ENCODE measurements around the gene DDI2.

The DDI2 gene

DNA sequence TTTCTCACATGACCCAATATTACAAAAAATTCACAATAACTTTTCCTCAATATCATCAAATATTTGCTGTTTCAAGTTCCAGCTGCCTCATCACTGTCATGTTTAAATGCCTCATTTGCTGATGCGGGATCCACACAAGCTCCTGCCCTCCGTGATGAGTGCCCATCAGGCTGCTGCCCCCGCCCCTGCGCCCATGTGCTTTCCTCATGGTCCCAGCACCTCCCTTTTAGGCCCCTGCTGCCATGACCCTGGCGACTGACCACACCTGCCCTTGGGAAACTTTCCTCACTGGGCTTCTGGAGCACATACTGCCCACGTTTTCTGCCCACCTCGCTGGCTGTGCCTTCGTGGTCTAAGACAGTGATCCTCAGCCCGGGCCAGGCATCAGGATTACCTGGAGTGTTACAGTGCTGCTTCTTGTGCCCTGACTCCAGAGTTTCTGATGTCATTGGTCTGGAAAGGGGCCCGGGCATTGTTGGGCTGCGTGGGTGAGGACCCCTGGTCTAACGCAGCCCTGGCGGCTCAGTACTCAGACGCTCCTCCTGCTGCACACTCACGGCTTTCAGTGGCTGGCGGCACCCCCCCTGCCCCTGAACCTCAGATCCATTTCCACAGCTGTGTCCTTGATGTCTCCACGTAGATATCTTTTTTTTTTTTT, 87.4 kb downstream of the DDI2 start:
- DNase-seq, result no peak

DNA sequence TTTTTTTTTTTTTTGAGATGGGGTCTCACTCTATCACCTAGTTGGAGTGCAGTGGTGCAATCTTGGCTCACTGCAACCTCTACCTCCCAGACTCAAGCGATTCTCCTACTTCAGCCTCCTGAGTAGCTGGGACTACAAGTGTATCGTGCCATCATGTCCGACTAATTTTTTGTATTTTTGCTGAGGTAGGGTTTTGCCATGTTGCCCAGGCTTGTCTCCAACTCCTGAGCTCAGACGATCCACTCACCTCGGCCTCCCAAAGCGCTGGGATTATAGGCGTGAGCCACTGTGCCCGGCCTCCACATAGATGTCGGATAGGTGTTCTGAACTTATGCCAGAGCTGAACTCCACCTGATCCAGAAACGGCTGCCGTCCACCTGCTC, 87.9 kb downstream of the DDI2 start:
- no peak for DNase-seq

DNA sequence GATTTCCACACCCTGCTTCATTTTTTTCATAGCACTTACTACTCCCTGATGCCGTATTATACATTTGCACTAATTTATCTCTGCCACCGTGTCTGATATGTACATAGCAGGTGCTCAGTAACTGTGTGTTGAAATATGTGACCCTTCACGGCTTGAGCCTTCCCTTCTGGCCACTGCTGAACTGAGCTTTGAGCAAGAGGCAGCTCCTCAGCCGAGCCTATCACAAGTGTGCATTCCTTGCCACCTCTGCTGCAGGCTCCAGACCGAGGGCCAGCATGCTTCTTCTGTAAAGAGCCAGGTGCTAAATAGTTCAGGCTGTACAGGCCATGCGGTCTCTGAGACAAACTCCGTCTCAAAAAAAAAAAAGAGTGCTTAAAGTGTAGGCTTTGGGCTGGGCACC, 89.5 kb downstream of the DDI2 start:
- DNase-seq, result no peak

DNA sequence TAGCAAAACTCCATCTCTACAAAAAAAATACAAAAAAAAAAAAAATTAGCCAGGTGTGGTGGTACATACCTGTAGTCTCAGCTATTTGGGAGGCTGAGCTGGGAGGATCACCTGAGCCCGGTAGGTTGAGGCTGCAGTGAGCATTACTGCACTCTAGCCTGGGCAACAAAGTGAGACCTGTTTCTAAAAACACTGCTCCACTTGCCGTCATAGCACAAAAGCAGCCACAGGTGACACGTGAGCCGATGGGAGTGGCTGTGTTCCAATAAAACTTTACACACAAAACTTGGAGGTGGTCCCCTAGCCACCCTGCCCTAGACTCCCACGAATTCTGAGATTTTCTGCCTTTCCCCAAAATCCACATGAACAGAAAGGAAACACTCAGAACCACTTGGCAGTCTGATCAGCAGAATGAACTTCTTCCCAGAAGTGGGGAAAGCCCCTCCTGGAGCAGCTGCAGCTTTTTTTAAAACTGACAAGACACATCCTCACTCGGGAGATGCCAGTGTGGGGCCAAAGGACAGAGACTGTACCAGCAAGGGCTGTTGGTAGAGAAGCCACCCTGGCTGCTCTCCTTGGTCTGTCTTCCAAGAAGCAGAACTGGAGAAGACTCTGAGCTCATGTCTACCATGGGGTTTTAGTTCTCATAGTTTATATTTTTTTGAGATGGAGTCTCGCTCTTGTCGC, 90.1 kb downstream of the DDI2 start:
- DNase-seq, result no peak

DNA sequence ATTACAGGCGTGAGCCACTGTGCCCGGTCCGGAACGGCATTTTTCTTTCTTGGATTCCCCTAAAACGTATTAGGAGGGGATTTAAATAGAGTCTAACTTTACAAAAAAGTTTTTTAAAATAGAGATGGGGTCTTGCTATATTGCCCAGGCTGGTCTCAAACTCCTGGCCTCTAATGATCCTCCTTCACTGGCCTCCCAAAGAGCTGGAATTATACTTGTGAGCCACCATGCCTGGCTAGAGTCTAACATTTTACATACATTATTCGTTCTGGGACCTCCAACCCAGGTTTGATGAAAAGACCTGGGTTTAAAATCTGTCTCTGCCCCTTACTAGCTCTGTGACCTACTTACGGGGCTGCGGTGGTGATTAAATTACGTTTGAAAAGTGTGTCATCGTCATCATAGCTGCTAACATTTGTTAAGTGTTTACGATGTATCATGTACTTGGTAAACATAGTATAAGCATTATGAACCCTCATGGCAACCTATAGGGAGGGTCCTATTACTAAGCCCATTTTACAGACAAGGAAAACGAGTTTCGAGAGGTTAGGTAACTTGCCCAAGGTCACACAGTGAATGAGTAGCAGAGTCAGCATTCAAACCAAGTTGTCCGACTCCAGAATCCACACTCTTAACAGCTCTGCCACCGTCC, 91.4 kb downstream of the DDI2 start:
- DNase-seq, result no peak

DNA sequence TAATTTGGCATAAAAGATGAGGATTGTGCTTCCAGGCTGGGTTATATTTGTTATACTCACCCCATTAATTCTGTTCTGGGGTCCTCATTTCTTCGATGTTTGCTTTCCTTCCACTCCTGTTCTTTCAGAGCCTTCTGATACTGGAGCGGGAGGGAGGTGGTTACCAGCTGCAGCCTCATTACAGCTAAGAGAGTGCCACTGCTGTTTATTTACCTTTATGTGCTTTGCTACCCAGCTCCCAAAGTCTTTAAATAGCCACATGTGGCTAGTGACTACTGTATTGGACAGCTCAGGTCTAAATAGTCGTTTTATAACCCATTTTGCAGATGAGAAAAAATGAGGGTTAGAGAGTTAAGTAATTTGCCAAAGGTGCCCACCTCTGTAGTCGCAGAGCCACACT, 92.0 kb downstream of the DDI2 start:
- DNase-seq, result no peak

DNA sequence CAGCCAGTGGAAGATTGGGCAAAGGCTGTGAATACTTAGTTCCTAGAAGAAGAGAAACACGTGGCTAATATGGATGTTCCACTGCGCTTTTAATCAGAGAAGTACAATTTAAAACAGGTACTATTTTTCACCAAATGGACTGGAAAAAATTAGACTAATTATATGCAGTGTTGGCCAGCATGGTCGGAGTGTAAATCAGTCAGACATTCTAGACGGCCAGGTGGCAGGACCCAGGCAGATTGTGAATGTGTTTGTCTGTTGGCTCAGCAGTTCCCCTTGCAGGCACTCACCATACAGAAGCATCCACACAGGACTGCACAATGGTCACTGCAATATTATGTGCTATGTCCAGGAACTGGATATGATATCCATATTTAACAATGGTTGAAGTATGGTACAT, 94.9 kb downstream of the DDI2 start:
- no peak for DNase-seq

DNA sequence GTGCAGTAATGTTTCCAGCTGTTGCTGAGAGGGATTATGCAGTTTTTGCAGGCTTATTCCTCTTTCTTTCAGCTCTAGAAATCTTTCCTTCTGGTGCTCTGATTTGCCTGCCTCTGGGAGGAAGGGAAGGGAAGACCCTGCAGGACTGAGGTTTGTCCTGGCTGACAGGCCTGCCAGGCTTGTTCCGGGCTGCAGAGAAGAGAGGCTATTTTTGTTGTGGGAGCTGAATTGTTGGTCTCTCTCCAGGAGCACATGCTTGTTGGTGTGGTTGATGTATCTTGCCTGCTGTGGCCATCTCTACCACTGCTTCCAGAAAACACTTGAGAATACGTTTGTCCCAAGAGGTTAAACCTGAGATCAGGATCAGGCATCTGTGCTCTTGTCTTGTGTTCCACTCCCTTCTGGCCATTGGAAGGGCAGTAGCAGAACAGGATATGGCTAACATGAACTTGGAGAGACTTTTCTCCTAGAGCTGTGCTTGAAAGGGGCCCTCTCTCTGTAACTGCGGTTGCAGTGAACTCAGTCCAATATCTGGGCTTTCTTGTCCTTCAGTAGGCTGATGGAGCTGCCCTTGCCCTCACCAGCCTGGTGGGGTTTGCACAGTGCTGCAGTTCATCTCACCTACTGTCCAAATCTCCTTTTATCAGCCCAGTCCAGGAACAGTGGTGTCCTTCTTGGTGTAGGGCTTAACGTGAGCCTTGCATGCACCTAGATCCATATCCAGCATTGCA, 97.3 kb downstream of the DDI2 start:
- peak; percentile 23 to 46 for DNase-seq

DNA sequence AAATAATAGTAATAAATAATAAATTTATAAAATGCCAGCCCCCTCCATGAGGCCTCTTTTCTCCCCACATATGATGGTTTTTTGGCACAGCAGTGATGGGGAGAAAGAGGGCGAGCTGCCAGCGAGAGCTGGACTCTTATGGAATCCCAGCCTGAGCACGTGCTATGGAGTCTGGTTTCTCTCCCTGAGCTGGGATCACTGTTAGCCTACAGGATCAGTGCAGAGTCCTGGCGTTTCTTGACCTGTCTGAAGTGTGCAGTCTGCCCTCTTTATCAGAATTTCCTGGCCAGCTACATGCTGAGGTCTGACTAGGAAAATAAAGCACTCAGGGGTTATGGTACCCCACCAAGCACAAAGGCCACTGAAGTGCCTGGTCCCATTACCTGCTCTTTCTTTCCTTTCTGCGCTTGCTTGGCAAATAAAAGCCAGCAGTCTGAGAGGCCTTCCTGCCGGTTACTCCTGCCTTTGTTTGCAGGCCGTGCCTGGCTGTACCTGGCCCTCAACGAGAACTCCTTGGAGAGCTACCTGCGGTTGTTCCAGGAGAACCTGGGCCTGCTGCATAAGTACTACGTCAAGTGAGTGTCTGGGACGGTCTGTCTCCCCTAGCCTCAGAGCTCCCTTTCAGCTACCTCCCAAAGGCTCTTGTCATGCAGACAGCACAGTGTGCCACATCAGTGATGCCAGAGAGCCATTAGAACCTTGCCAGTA, 100.3 kb downstream of the DDI2 start:
- DNase-seq, result no peak

DNA sequence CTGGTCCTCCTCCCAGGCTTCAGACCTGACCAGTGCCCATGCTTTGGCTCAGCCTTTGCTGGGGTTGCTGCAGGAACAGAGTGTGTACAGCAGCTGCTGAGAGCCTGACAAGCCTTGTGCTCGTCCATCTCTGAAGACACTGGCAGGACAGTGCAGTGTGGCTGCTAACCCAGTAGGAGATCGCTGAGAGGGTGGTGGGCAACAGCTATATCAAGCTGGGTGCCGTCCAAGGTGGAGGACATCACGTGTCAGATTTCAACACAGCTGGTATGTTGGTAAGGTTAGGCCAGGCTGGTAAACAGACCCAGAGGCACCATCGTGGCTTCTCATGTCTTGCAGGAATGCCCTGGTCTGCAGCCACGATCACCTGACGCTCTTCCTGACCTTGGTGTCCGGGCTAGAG, 100.9 kb downstream of the DDI2 start:
- no peak for DNase-seq
